T-cell (primary cell): ENCODE measurements around the gene KIDINS220. TPM values are rescaled to one million over a fixed set of nuclear protein-coding genes. Genes with fewer than 3 reads are reported as not detected.

ENCODE experiments used
- ATAC-seq, 4 experiments: fragments of 200-7000 bp in 3 of 4; fragments of 150-1000 bp in 1 of 4; cut with Tn5 transposase; replicated peaks in 1 of 4; 1 replicate in 3 of 4; 2 replicates in 1 of 4; pipeline ENCODE4 v1.10.0; 2021; ENCODE audit warnings: moderate library complexity in 3 of 4, mild to moderate bottlenecking in 2 of 4, moderate number of reproducible peaks in 1 of 4
- CTCF ChIA-PET, 2 donors: fragments of 300-600 bp; sonication (Branson Sonifier 250); formaldehyde crosslinking; loops; one replicate each; lab custom pipeline; 2022; ENCODE audit warnings: antibody characterized with exemption in 2 of 2; lab: Charles Lee
- POLR2A ChIA-PET, 2 donors: fragments of 300-600 bp; sonication (Branson Sonifier 250); formaldehyde crosslinking; loops; one replicate each; lab custom pipeline; 2022; ENCODE audit warnings: antibody characterized with exemption in 2 of 2; lab: Charles Lee
- DNase-seq, 35 experiments: peaks; one replicate each; pipeline versions ENCODE4 v3.0.0 to v3.0.0-alpha.2; 2013 to 2023
- H3K27ac ChIP-seq: one replicate; pipeline ENCODE4 v1.5.1; 2013; ENCODE audit warnings: low read length
- H3K27me3 ChIP-seq, 2 experiments: replicated peaks in 1 of 2; 1 replicate in 1 of 2; 2 replicates in 1 of 2; pipeline versions ENCODE4 v1.6.1 to v1.7.0; 2013; ENCODE audit warnings: low read length in 1 of 2, mixed read lengths in 1 of 2; ENCODE audit not compliant: control insufficient read depth in 2 of 2, insufficient read depth in 2 of 2; ENCODE audit errors: extremely low read depth in 1 of 2
- H3K36me3 ChIP-seq, 2 donors: 1 replicate in 1 of 2; 2 replicates in 1 of 2; pipeline versions ENCODE4 v1.6.1 to v1.7.0; 2013; ENCODE audit warnings: low read length in 1 of 2; ENCODE audit not compliant: control insufficient read depth in 2 of 2, insufficient read depth in 1 of 2; ENCODE audit errors: extremely low read depth in 1 of 2
- H3K4me1 ChIP-seq, 2 experiments: 1 replicate in 1 of 2; 2 replicates in 1 of 2; pipeline versions ENCODE4 v1.6.1 to v1.7.0; 2013; ENCODE audit warnings: low read length in 2 of 2, mixed read lengths in 1 of 2; ENCODE audit not compliant: insufficient read depth in 2 of 2, control insufficient read depth in 1 of 2; ENCODE audit errors: extremely low read depth in 1 of 2
- H3K4me3 ChIP-seq, 2 donors: 1 replicate in 1 of 2; 2 replicates in 1 of 2; pipeline versions ENCODE4 v1.5.1 to v1.7.0; 2013; ENCODE audit warnings: mild to moderate bottlenecking in 2 of 2, low read length in 1 of 2, moderate library complexity in 1 of 2; ENCODE audit not compliant: control insufficient read depth in 1 of 2; ENCODE audit errors: extremely low read depth in 1 of 2
- H3K9me3 ChIP-seq: 2 replicates; pipeline ENCODE4 v1.7.0; 2013
- H3K27ac Mint-ChIP-seq, 2 donors: one replicate each; pipeline ENCODE4 v1.8.0; 2020 to 2021; ENCODE audit warnings: mild to moderate bottlenecking in 2 of 2, mixed read lengths in 2 of 2
- H3K27me3 Mint-ChIP-seq, 2 donors: one replicate each; pipeline ENCODE4 v1.8.0; 2021 to 2022; ENCODE audit warnings: mixed read lengths in 2 of 2
- H3K36me3 Mint-ChIP-seq: one replicate; pipeline ENCODE4 v1.8.0; 2021; ENCODE audit warnings: mixed read lengths
- H3K4me1 Mint-ChIP-seq, 3 donors: one replicate each; pipeline ENCODE4 v1.8.0; 2020 to 2022; ENCODE audit warnings: mixed read lengths in 3 of 3, mild to moderate bottlenecking in 1 of 3
- H3K4me3 Mint-ChIP-seq, 3 donors: one replicate each; pipeline ENCODE4 v1.8.0; 2020 to 2022; ENCODE audit warnings: mild to moderate bottlenecking in 3 of 3, mixed read lengths in 3 of 3, moderate library complexity in 3 of 3
- H3K9me3 Mint-ChIP-seq, 3 donors: one replicate each; pipeline ENCODE4 v1.8.0; 2020 to 2022; ENCODE audit warnings: mixed read lengths in 3 of 3
- WGBS: methylation state at CpG from one replicate; pipeline ENCODE4 v1.1.5; 2013; ENCODE audit warnings: missing lambda C conversion rate; ENCODE audit not compliant: insufficient coverage; 5-methylcytosine and 5-hydroxymethylcytosine counted together
- total RNA-seq, 35 experiments: library from RNA in 6 of 35; stranded (reverse) in 6 of 35; fragments of 120-200 nt in 1 of 35; gene quantifications; one replicate each; pipeline versions ENCODE4 v1.2.1 to v1.2.4 and lab custom pipeline; 2013 to 2026

Gene KIDINS220
- total RNA-seq, 5 donors from 2014 or later (not counting 1 experiment from before 2014, with no cell fraction given), result 40.0 to 50.0 (median 42.7) TPM

GRCh38 chr2:8877894-8878293, 40.5 kb upstream of the KIDINS220 start:
- 100% methylated on average over 1 of the region's 4 CpGs for WGBS
- ATAC-seq, result no peak
- ChIA-PET POLR2A (no interaction called here), CTCF (no interaction called here)
- H3K9me3 ChIP-seq, result no peaks in the 10 kb centered on the region
- no peaks in the 10 kb centered on the region for H3K27me3 ChIP-seq
- no peaks in the 10 kb centered on the region for H3K36me3 ChIP-seq
- Mint-ChIP-seq H3K4me3 (no peak overlapping the region), H3K27me3 (peaks cover 2 to 7% of the 10 kb centered on the region in 2 donors), H3K36me3 (peaks cover 5% of the 10 kb centered on the region), H3K4me1 (peaks cover 0 to 2% (median 0%) of the 10 kb centered on the region in 3 donors), H3K9me3 (no peaks in the 10 kb centered on the region), H3K27ac (no peak overlapping the region)
- H3K27ac ChIP-seq, result no peak overlapping the region
- H3K4me3 ChIP-seq, result no peak overlapping the region
- no peak for DNase-seq
- H3K4me1 ChIP-seq, result no peaks in the 10 kb centered on the region

- H3K9me3 Mint-ChIP-seq, result no peaks in the 10 kb centered on the region
- Histone ChIP-seq H3K27ac (no peak overlapping the region), H3K4me1 (no peaks in the 10 kb centered on the region), H3K36me3 (no peaks in the 10 kb centered on the region), H3K9me3 (no peaks in the 10 kb centered on the region), H3K4me3 (no peak overlapping the region), H3K27me3 (no peaks in the 10 kb centered on the region)
- H3K4me3 Mint-ChIP-seq, result no peak overlapping the region
- H3K36me3 Mint-ChIP-seq, result peaks cover 5% of the 10 kb centered on the region
- no peak for ATAC-seq
- DNase-seq, result no peak
- peaks cover 0 to 3% (median 0%) of the 10 kb centered on the region in 3 donors for H3K4me1 Mint-ChIP-seq
- CTCF ChIA-PET, result no interaction called here
- H3K27me3 Mint-ChIP-seq, result peaks cover 2 to 8% of the 10 kb centered on the region in 2 donors
- no peak overlapping the region for H3K27ac Mint-ChIP-seq
- POLR2A ChIA-PET, result no interaction called here
- WGBS, result 87% methylated on average over 3 of the region's 4 CpGs
Observed at GRCh38 chr2:8877332-8877731, 39.9 kb upstream of the KIDINS220 start.

GRCh38 chr2:8876628-8877027, 39.2 kb upstream of the KIDINS220 start:
- Mint-ChIP-seq H3K36me3 (peaks cover 5% of the 10 kb centered on the region), H3K4me1 (peaks cover 0 to 3% (median 0%) of the 10 kb centered on the region in 3 donors), H3K27ac (no peak overlapping the region), H3K27me3 (peaks cover 2 to 8% of the 10 kb centered on the region in 2 donors), H3K4me3 (no peak overlapping the region), H3K9me3 (no peaks in the 10 kb centered on the region)
- Histone ChIP-seq H3K9me3 (no peaks in the 10 kb centered on the region), H3K36me3 (no peaks in the 10 kb centered on the region), H3K27me3 (no peaks in the 10 kb centered on the region), H3K27ac (no peak overlapping the region), H3K4me1 (no peaks in the 10 kb centered on the region), H3K4me3 (no peak overlapping the region)
- ChIA-PET POLR2A (no interaction called here), CTCF (no interaction called here)
- DNase-seq (no peak), ATAC-seq (no peak)

- no peaks in the 10 kb centered on the region for H3K27me3 ChIP-seq
- H3K9me3 Mint-ChIP-seq, result no peaks in the 10 kb centered on the region
- ChIA-PET CTCF (interaction anchor here (0.5 to 0.8 kb wide), 3 partner anchors 265 to 1336 kb away, joined by 3 to 5 read pairs (median 3); no protein-coding TSS in a partner anchor), POLR2A (no interaction called here)
- H3K27ac ChIP-seq, result no peak overlapping the region
- 100% methylated on average over 2 of the region's 11 CpGs for WGBS
- H3K27me3 Mint-ChIP-seq, result peaks cover 2 to 3% of the 10 kb centered on the region in 2 donors
- H3K4me3 Mint-ChIP-seq, result no peak overlapping the region
- H3K27ac Mint-ChIP-seq, result no peak overlapping the region
- H3K36me3 ChIP-seq, result no peaks in the 10 kb centered on the region
- no peak overlapping the region for H3K4me3 ChIP-seq
- DNase-seq, result peak in 1 of 35 experiments; percentile 27
- H3K4me1 Mint-ChIP-seq, result peaks cover 0 to 3% (median 0%) of the 10 kb centered on the region in 3 donors
- ATAC-seq, result no peak
- H3K9me3 ChIP-seq, result no peaks in the 10 kb centered on the region
- H3K36me3 Mint-ChIP-seq, result no peaks in the 10 kb centered on the region
- no peaks in the 10 kb centered on the region for H3K4me1 ChIP-seq
Observed at GRCh38 chr2:8872821-8873432, 35.5 kb upstream of the KIDINS220 start.

DNA sequence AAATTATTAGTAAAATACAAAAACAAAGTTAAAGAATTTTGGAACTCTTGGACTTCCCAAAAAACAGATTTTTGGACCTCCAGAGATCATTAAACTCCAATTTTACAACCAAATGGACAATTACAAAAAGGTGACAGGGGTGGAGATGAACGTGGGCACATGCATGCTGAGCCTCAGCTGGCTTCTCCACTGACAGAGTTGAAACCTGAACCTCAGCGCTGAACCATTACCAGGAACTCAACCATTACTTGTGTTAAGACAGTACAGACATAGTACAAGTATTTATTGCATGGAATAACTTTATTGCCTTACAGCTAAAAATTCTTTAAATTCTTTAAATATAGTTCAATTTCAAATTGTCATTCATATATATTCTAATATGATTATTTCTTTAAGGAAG, 33.0 kb upstream of the KIDINS220 start:
- no peak for ATAC-seq
- no peak for DNase-seq
- H3K36me3 ChIP-seq, result no peaks in the 10 kb centered on the region
- H3K27me3 ChIP-seq, result no peaks in the 10 kb centered on the region
- H3K4me1 ChIP-seq, result no peaks in the 10 kb centered on the region
- no peak overlapping the region for H3K27ac Mint-ChIP-seq
- H3K36me3 Mint-ChIP-seq, result no peaks in the 10 kb centered on the region
- H3K4me3 ChIP-seq, result no peak overlapping the region
- no peaks in the 10 kb centered on the region for H3K9me3 Mint-ChIP-seq
- CTCF ChIA-PET, result no interaction called here
- H3K4me3 Mint-ChIP-seq, result no peak overlapping the region
- peaks cover 0 to 3% (median 0%) of the 10 kb centered on the region in 3 donors for H3K4me1 Mint-ChIP-seq
- no CpG with 5 or more reads among the region's 2 CpGs for WGBS
- H3K9me3 ChIP-seq, result no peaks in the 10 kb centered on the region
- H3K27me3 Mint-ChIP-seq, result peaks cover 0 to 3% of the 10 kb centered on the region in 2 donors
- POLR2A ChIA-PET, result interaction anchor here (0.6 to 0.7 kb wide), 2 partner anchors 65 to 83 kb away, joined by 3 to 7 read pairs; no protein-coding TSS in a partner anchor
- no peak overlapping the region for H3K27ac ChIP-seq

GRCh38 chr2:8867363-8867762, 29.9 kb upstream of the KIDINS220 start:
- Mint-ChIP-seq H3K27ac (no peak overlapping the region), H3K36me3 (no peaks in the 10 kb centered on the region), H3K4me3 (no peak overlapping the region), H3K9me3 (no peaks in the 10 kb centered on the region), H3K4me1 (no peaks in the 10 kb centered on the region), H3K27me3 (no peaks in the 10 kb centered on the region)
- Histone ChIP-seq H3K4me1 (no peaks in the 10 kb centered on the region), H3K36me3 (no peaks in the 10 kb centered on the region), H3K4me3 (no peak overlapping the region), H3K27me3 (no peaks in the 10 kb centered on the region), H3K27ac (no peak overlapping the region), H3K9me3 (no peaks in the 10 kb centered on the region)
- 84% methylated on average over 3 of the region's 3 CpGs for WGBS
- no peak for DNase-seq
- ATAC-seq, result no peak
- CTCF ChIA-PET, result no interaction called here
- POLR2A ChIA-PET, result no interaction called here
